ENCODE measurements around the gene CACNB2. TPM values are rescaled to one million over a fixed set of nuclear protein-coding genes. Genes with fewer than 3 reads are reported as not detected.

CACNB2 gene
- total and polyA plus RNA-seq, 2 experiments from 2014 or later, result 101 to 172 TPM

DNA sequence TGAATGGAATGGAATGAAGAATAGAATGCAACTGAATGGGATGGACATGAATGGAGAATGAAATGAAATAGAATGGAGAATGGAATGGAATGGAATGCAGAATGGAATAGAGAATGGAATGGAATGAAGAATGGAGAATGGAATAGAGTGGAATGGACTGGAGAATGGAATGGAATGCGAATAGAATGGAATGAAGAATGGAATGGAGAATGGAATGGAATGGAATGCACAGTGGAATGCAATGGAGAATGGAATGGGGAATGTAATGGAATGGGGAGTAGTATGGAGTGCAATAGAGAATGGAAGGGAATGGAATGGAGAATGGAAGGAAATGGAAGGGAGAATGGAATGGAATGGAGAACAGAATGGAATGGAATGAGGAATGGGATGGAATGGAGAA lies 417.7 kb downstream of the CACNB2 start:
- no peak for DNase-seq (ENCODE audit: low read depth in 1 of 2, low spot score in 1 of 2)
- Histone ChIP-seq H3K9me3 (ENCODE audit: low read depth) (no peaks in the 10 kb centered on the region), H3K27ac (no peak overlapping the region), H3K27me3 (no peaks in the 10 kb centered on the region), H3K4me1 (ENCODE audit: low read depth) (no peaks in the 10 kb centered on the region), H3K4me3 (no peak overlapping the region), H3K36me3 (no peaks in the 10 kb centered on the region)
- TF ChIP-seq, protein P1, sequence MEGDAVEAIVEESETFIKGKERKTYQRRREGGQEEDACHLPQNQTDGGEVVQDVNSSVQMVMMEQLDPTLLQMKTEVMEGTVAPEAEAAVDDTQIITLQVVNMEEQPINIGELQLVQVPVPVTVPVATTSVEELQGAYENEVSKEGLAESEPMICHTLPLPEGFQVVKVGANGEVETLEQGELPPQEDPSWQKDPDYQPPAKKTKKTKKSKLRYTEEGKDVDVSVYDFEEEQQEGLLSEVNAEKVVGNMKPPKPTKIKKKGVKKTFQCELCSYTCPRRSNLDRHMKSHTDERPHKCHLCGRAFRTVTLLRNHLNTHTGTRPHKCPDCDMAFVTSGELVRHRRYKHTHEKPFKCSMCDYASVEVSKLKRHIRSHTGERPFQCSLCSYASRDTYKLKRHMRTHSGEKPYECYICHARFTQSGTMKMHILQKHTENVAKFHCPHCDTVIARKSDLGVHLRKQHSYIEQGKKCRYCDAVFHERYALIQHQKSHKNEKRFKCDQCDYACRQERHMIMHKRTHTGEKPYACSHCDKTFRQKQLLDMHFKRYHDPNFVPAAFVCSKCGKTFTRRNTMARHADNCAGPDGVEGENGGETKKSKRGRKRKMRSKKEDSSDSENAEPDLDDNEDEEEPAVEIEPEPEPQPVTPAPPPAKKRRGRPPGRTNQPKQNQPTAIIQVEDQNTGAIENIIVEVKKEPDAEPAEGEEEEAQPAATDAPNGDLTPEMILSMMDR (IDR thresholded peaks at IDR 0.05; ENCODE audit: low read depth, low read length), result no peak

DNA sequence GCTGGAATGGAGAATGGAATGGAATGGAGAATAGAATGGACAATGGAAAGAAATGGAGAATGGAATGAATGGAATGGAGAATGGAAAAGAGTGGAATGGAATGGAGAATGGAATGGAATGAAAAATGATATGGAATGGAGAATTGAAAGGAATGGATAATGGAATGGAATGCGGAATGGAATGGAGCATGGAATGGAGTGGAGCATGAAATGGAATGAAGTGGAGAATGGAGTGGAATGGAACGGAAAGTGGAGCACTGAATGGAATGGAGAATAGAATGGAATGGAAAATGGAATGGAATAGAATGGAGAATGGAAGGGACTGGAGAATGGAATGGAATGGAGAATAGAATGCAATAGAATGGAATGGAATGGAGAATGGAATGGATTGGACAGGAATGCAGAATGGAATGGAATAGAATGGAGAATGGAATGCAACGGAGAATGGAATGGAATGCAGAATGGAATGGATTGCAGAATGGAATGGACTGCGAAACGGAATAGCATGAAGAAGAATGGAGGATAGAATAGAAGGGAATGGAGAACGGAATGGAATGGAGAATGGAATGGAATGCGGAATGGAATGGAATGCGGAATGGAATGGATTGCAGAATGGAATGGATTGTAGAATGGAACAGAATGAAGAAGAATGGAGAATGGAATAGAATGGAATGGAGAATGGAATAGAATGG lies 421.8 kb downstream of the CACNB2 start:
- H3K4me1 ChIP-seq (ENCODE audit: low read depth), result no peaks in the 10 kb centered on the region
- no peak for DNase-seq (ENCODE audit: low read depth in 1 of 2, low spot score in 1 of 2)

DNA sequence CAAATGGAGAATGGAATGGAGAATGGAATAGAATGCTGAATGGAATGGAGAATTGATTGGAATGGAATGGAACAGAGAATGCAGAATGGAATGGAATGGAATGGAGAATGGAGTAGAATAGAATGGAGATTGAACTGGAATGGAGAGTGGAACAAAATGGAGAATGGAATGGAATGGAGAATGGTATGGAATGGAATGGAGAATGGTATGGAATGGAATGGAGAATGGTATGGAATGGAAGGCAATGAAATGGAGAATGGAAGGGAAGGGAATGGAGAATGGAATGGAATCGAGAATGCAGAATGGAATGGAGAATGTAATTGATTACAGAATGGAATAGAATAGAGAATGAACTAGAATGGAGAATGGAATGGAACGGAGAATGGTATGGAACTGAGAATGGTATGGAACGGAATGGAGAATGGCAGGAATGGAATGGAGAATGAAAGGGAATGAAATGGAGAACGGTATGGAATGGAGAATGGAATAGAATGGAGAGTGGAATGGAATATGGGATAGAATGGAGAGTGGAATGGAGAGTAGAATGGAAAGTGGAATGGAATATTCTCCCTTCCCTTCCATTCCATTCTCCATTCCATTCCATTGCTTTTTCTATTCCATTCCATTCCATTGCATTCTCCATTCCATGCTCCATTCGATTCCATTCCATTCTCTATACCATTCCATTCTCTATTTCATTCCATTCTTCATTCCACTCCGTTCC lies 422.9 kb downstream of the CACNB2 start:
- Histone ChIP-seq H3K4me3 (no peak overlapping the region), H3K9me3 (ENCODE audit: low read depth) (no peaks in the 10 kb centered on the region), H3K36me3 (no peaks in the 10 kb centered on the region), H3K27ac (no peak overlapping the region), H3K4me1 (ENCODE audit: low read depth) (no peaks in the 10 kb centered on the region), H3K27me3 (no peaks in the 10 kb centered on the region)
- DNase-seq (ENCODE audit: low read depth in 1 of 2, low spot score in 1 of 2), result no peak
- TF ChIP-seq, protein P1 (IDR thresholded peaks at IDR 0.05; ENCODE audit: low read depth, low read length), result no peak

More for the DNA sequence above, 421.8 kb downstream of the CACNB2 start:
- Histone ChIP-seq H3K27ac (no peak overlapping the region), H3K36me3 (no peaks in the 10 kb centered on the region), H3K4me3 (no peak overlapping the region), H3K27me3 (no peaks in the 10 kb centered on the region), H3K9me3 (ENCODE audit: low read depth) (no peaks in the 10 kb centered on the region)
- TF ChIP-seq, protein P1 (IDR thresholded peaks at IDR 0.05; ENCODE audit: low read depth, low read length), result no peak

DNA sequence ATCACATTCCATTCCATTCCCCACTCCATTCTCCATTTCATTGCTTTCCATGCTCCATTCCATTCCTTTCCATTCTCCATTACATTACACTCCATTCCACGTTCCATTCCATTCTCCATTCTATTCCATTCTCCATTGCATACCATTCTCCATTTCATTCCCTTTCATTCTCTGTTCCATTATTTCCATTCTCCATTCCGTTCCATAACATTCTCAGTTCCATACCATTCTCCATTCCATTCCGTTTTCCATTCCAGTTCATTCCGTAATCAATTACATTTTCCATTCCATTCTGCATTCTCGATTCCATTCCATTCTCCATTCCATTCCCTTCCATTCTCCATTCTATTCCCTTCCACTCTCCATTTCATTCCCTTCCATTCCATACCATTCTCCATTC lies 424.8 kb downstream of the CACNB2 start:
- H3K4me3 ChIP-seq, result no peak overlapping the region
- no peaks in the 10 kb centered on the region for H3K4me1 ChIP-seq (ENCODE audit: low read depth)
- TF ChIP-seq, protein P1 (IDR thresholded peaks at IDR 0.05; ENCODE audit: low read depth, low read length), result no peak
- no peaks in the 10 kb centered on the region for H3K36me3 ChIP-seq
- no peaks in the 10 kb centered on the region for H3K9me3 ChIP-seq (ENCODE audit: low read depth)
- no peaks in the 10 kb centered on the region for H3K27me3 ChIP-seq
- H3K27ac ChIP-seq, result no peak overlapping the region
- no peak for DNase-seq (ENCODE audit: low read depth in 1 of 2, low spot score in 1 of 2)

DNA sequence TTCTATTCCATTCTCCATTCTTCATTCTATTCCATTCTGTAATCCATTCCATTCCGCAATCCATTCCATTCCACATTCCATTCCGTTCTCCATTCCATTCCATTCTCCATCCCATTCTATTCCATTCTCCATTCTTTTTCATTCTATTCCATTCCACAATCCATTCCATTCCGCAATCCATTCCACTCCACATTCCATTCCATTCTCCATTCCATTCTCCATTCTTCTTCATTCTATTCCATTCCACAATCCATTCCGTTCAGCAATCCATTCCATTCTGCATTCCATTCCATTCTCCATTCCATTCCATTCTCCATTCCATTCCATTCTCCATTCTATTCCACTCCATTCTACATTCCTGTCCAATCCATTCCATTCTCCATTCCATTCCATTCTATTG lies 426.0 kb downstream of the CACNB2 start:
- no peaks in the 10 kb centered on the region for H3K36me3 ChIP-seq
- no peaks in the 10 kb centered on the region for H3K27me3 ChIP-seq
- no peaks in the 10 kb centered on the region for H3K4me1 ChIP-seq (ENCODE audit: low read depth)
- H3K4me3 ChIP-seq, result no peak overlapping the region
- DNase-seq (ENCODE audit: low read depth in 1 of 2, low spot score in 1 of 2), result no peak
- TF ChIP-seq, protein P1 (IDR thresholded peaks at IDR 0.05; ENCODE audit: low read depth, low read length), result no peak
- no peak overlapping the region for H3K27ac ChIP-seq
- no peaks in the 10 kb centered on the region for H3K9me3 ChIP-seq (ENCODE audit: low read depth)

All from cardiac muscle cell (in vitro differentiated cells and primary cell).